KOPT-K1 (cell line): Measurements from ENCODE around the gene ISX.

Experiments used
- H3K27ac ChIP-seq: fragments of 200-600 bp; sonication (generic); 2 replicates; pipeline ENCODE4 v1.5.1; 2016; ENCODE audit warnings: antibody characterized with exemption, mild to moderate bottlenecking, low read depth, low read length; ENCODE audit not compliant: poor library complexity, severe bottlenecking
- H3K36me3 ChIP-seq: fragments of 200-600 bp; sonication (generic); 2 replicates; pipeline ENCODE4 v1.5.1; 2017; ENCODE audit warnings: antibody characterized with exemption, mild to moderate bottlenecking, low read length, moderate library complexity; ENCODE audit not compliant: insufficient read depth
- H3K9me3 ChIP-seq: fragments of 200-600 bp; sonication (generic); 2 replicates; pipeline ENCODE4 v1.5.1; 2017; ENCODE audit warnings: antibody characterized with exemption, low read length, mild to moderate bottlenecking; ENCODE audit not compliant: insufficient read depth, poor library complexity, severe bottlenecking

ISX gene

DNA sequence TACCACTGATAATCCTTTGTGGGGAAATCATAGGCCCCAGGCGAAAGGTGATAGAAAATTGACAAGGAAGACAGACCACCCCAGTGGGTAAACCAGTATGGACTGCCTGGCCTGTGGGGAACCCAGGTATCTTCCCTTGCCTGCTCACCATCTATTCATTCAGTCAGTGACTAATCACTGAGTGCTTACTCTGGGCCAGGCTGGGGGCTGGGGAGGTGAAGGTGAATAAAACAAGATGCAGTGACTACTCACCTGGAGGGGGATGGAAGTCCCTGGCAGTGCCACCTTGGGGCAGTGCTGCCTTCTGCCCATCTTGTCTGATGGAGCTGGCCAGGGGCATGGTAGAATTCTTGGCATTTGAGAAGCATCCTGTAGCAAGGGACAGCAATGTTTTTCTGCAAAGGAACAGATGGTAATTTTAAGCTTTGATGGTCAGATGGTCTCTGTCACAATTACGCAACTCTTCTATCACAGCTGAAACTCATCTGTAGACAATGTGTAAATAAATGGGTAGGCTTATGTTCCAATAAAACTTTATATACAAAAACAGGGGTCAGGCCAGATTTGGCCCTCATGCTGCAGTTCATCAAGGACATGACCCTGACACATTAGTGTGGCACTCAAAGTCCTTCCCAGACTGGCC, 4.6 kb downstream of the ISX start:
- no peaks in the 10 kb centered on the region for H3K9me3 ChIP-seq
- no peaks in the 10 kb centered on the region for H3K36me3 ChIP-seq
- H3K27ac ChIP-seq = no peak overlapping the region

GRCh38 chr22:35071784-35072183, 5.8 kb downstream of the ISX start:
- Histone ChIP-seq H3K9me3 (no peaks in the 10 kb centered on the region), H3K27ac (no peak overlapping the region), H3K36me3 (no peaks in the 10 kb centered on the region)

GRCh38 chr22:35072925-35073324, 7.0 kb downstream of the ISX start:
- H3K9me3 ChIP-seq = no peaks in the 10 kb centered on the region
- no peaks in the 10 kb centered on the region for H3K36me3 ChIP-seq
- no peak overlapping the region for H3K27ac ChIP-seq

- Histone ChIP-seq H3K36me3 (no peaks in the 10 kb centered on the region), H3K27ac (no peak overlapping the region), H3K9me3 (no peaks in the 10 kb centered on the region)
Measured at GRCh38 chr22:35074583-35074982, 8.6 kb downstream of the ISX start.

DNA sequence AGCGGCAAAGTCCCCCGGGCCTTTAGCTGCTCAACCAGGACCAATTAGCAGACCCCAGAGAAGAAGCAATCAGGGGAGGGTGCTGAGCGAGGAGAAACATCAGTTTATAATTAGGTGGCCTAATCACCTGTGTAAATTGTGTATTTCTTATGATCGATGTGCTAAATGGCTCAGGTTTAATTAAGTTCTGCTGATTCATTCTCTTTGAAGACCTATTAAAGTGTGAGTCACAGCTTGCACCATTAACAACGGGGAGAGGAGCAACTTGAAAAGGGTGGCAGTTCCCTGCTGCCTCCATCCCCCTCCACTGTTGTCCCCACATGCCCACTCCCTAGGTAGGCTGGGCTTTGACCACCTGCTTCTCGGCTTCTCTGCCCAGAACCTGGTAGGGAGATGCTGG, 10.7 kb downstream of the ISX start:
- H3K9me3 ChIP-seq = no peaks in the 10 kb centered on the region
- H3K36me3 ChIP-seq = no peaks in the 10 kb centered on the region
- no peak overlapping the region for H3K27ac ChIP-seq

- Histone ChIP-seq H3K36me3 (no peaks in the 10 kb centered on the region), H3K9me3 (no peaks in the 10 kb centered on the region), H3K27ac (no peak overlapping the region)
Measured at GRCh38 chr22:35085621-35086020, 19.7 kb downstream of the ISX start.

GRCh38 chr22:35089139-35089538, 23.2 kb downstream of the ISX start:
- no peaks in the 10 kb centered on the region for H3K9me3 ChIP-seq
- H3K36me3 ChIP-seq = no peaks in the 10 kb centered on the region
- H3K27ac ChIP-seq = no peak overlapping the region

DNA sequence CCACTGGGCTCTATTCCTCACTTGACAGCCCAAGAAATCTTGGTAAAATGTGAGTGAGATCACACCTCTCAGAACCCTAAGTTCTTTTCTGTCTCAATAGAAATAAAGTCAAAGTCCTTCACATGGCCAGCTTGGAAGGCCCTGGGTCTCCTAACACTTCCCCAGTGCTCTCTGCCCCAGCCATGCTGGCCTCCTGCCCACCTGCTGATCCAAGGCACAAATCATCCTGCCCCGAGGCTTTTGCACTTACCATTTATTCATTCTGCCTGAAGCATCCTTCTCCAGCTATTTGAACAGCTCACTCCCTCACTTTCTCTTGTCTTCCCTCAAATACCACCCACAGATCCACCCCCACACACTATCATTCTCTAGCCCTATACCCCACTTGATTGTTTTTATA, 26.4 kb downstream of the ISX start:
- Histone ChIP-seq H3K9me3 (no peaks in the 10 kb centered on the region), H3K36me3 (no peaks in the 10 kb centered on the region), H3K27ac (no peak overlapping the region)

- Histone ChIP-seq H3K27ac (no peak overlapping the region), H3K36me3 (no peaks in the 10 kb centered on the region), H3K9me3 (no peaks in the 10 kb centered on the region)
Measured at GRCh38 chr22:35098921-35099320, 33.0 kb downstream of the ISX start.

DNA sequence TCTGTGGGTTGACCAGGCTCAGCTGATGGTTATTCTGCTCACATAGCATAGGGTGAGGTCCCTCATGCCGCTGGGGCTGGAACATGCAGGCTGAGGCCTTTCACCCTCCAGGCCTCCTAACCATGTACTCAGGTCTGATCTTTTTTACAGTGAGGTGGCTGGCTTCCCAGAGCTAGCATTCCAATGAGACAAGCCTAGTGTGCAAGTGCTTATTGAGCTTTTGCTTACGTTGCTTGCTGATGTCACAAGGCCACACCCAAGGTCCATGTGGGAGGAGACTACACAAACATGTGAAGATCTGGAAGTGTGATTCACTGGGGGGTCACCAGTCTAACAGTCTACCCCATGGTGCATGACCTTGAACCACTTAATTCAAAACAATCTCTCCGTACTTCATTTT, 33.9 kb downstream of the ISX start:
- Histone ChIP-seq H3K27ac (no peak overlapping the region), H3K9me3 (no peaks in the 10 kb centered on the region), H3K36me3 (no peaks in the 10 kb centered on the region)

GRCh38 chr22:35102663-35103062, 36.7 kb downstream of the ISX start:
- H3K27ac ChIP-seq = no peak overlapping the region
- no peaks in the 10 kb centered on the region for H3K9me3 ChIP-seq

GRCh38 chr22:35103761-35104160, 37.8 kb downstream of the ISX start:
- H3K36me3 ChIP-seq = no peaks in the 10 kb centered on the region
- no peak overlapping the region for H3K27ac ChIP-seq
- no peaks in the 10 kb centered on the region for H3K9me3 ChIP-seq

More at GRCh38 chr22:35102663-35103062, 36.7 kb downstream of the ISX start:
- H3K36me3 ChIP-seq = no peaks in the 10 kb centered on the region

- H3K36me3 ChIP-seq = no peaks in the 10 kb centered on the region
- no peak overlapping the region for H3K27ac ChIP-seq
- H3K9me3 ChIP-seq = no peaks in the 10 kb centered on the region
Measured at GRCh38 chr22:35104491-35104890, 38.5 kb downstream of the ISX start.

DNA sequence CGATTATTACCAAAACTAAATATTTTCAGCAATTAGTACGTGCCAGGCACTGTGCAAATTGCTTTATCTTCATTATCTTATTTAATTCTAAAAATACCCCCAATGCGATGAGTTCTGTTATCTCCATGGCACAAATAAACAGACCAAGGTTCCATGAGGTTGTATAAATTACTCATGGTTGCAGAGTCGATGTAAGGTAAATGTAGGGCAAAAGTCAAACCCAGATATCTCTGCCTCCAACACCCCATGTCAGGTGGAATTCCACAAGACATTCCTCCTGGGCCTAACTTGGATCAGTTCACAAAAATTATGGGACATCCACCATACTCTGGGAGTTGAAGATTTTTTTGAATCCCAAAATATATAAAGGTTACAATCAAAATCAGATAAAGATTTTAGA, 43.7 kb downstream of the ISX start:
- H3K9me3 ChIP-seq = no peaks in the 10 kb centered on the region
- H3K27ac ChIP-seq = no peak overlapping the region
- H3K36me3 ChIP-seq = no peaks in the 10 kb centered on the region

GRCh38 chr22:35111244-35111643, 45.3 kb downstream of the ISX start:
- no peaks in the 10 kb centered on the region for H3K36me3 ChIP-seq
- no peaks in the 10 kb centered on the region for H3K9me3 ChIP-seq
- H3K27ac ChIP-seq = no peak overlapping the region

DNA sequence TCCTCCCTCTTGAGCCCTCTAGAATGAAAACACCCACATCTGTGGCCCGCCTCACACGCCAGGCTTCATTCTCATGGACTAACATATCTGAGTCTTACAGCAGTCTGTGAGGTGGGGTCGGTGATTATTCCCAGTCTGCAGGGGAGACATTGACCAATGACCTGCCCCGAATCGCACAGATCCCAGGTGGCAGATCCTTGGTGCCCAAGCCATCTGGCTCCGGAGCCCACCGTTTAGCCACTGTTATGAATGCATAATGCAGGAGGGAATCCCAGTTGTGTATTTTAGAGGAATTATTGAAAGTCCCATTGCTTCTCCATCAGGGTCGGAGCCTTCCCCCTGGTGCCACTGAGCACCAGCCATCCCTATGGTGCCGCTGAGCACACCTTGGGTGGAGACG, 47.4 kb downstream of the ISX start:
- Histone ChIP-seq H3K36me3 (no peaks in the 10 kb centered on the region), H3K9me3 (no peaks in the 10 kb centered on the region), H3K27ac (no peak overlapping the region)
